ENCODE results near the gene PLD1.

GRCh38 chr3:171813278-171813896 is 3.1 kb upstream of the PLD1 start:
- TF ChIP-seq POLR2A (IDR thresholded peaks at IDR 0.05) = no peak
- TF ChIP-seq CTCF (IDR thresholded peaks at IDR 0.05) = no peak
- TF ChIP-seq EP300 (IDR thresholded peaks at IDR 0.05; ENCODE audit: low read depth) = no peak
- no peak for TF ChIP-seq POLR2AphosphoS5 (IDR thresholded peaks at IDR 0.05)

Data from transverse colon (tissue), 4 donors.